ENCODE measurements around the gene SLC35F2. TPM values are rescaled to one million over a fixed set of nuclear protein-coding genes. Genes with fewer than 3 reads are reported as not detected.
A peak's percentile ranks its signal among the peaks of the same experiment; 100 is the strongest.
"Not testable (repeated sequence)": the region's sequence is repeated elsewhere in the genome, so short reads cannot be mapped to it uniquely, and the experiment has no call there.

The SLC35F2 gene
- total RNA-seq, 1 donor = 14.7 TPM

- TF ChIP-seq CTCF (IDR thresholded peaks at IDR 0.05; ENCODE audit: insufficient read depth, low read depth, low read length) = no peak
- DNase-seq (ENCODE audit: low read depth) = peak; percentile 18
- H3K4me3 ChIP-seq (ENCODE audit: low read depth, low read length) = no peak overlapping the region
These were observed 78.5 kb downstream of the SLC35F2 start for GRCh38 chr11:107780136-107780535.

GRCh38 chr11:107778839-107779517 is 79.6 kb downstream of the SLC35F2 start:
- no peak for TF ChIP-seq CTCF (IDR thresholded peaks at IDR 0.05; ENCODE audit: insufficient read depth, low read depth, low read length)
- no peak overlapping the region for H3K4me3 ChIP-seq (ENCODE audit: low read depth, low read length)
- DNase-seq (ENCODE audit: low read depth) = no peak

- H3K4me3 ChIP-seq (ENCODE audit: low read depth, low read length) = no peak overlapping the region
- DNase-seq (ENCODE audit: low read depth) = no peak
- no peak for TF ChIP-seq CTCF (IDR thresholded peaks at IDR 0.05; ENCODE audit: insufficient read depth, low read depth, low read length)
These were observed 81.5 kb downstream of the SLC35F2 start for GRCh38 chr11:107777110-107777509.

GRCh38 chr11:107776062-107776461 is 82.5 kb downstream of the SLC35F2 start:
- no peak overlapping the region for H3K4me3 ChIP-seq (ENCODE audit: low read depth, low read length)
- no peak for DNase-seq (ENCODE audit: low read depth)
- TF ChIP-seq CTCF (IDR thresholded peaks at IDR 0.05; ENCODE audit: insufficient read depth, low read depth, low read length) = no peak

- DNase-seq (ENCODE audit: low read depth) = peak; percentile 1
- H3K4me3 ChIP-seq (ENCODE audit: low read depth, low read length) = no peak overlapping the region
- TF ChIP-seq CTCF (IDR thresholded peaks at IDR 0.05; ENCODE audit: insufficient read depth, low read depth, low read length) = no peak
These were observed 88.0 kb downstream of the SLC35F2 start for GRCh38 chr11:107770551-107770951.

GRCh38 chr11:107769189-107769588 is 89.4 kb downstream of the SLC35F2 start:
- no peak for TF ChIP-seq CTCF (IDR thresholded peaks at IDR 0.05; ENCODE audit: insufficient read depth, low read depth, low read length)
- DNase-seq (ENCODE audit: low read depth) = peak; percentile 20
- H3K4me3 ChIP-seq (ENCODE audit: low read depth, low read length) = no peak overlapping the region

- H3K4me3 ChIP-seq (ENCODE audit: low read depth, low read length); DNase-seq (ENCODE audit: low read depth): not testable (repeated sequence)
These were observed 99.8 kb downstream of the SLC35F2 start for GRCh38 chr11:107758719-107759355.

Data from fibroblast of villous mesenchyme (primary cell).